Mucosa of descending colon (tissue), 3 donors: Measurements from ENCODE around the gene FRRS1L. TPM values are rescaled to one million over a fixed set of nuclear protein-coding genes. Genes with fewer than 3 reads are reported as not detected.
"Not testable (repeated sequence)": the region's sequence is repeated elsewhere in the genome, so short reads cannot be mapped to it uniquely, and the experiment has no call there.

ENCODE experiments used
- ATAC-seq: fragments of 200-7000 bp; cut with Tn5 transposase; one replicate; pipeline ENCODE4 v1.9.1; 2020; ENCODE audit warnings: mild to moderate bottlenecking, moderate library complexity
- DNase-seq, 3 donors: peaks; one replicate each; pipeline ENCODE4 v3.0.0-alpha.2; 2020
- H3K36me3 ChIP-seq: fragments of 200-600 bp; one replicate; pipeline ENCODE4 v1.8.0; 2021; ENCODE audit warnings: low read depth, mild to moderate bottlenecking
- H3K4me1 ChIP-seq: fragments of 200-600 bp; one replicate; pipeline ENCODE4 v1.8.0; 2021; ENCODE audit warnings: low read depth, mild to moderate bottlenecking
- H3K4me3 ChIP-seq: fragments of 200-600 bp; one replicate; pipeline ENCODE4 v1.8.0; 2021; ENCODE audit warnings: mild to moderate bottlenecking
- H3K9me3 ChIP-seq: fragments of 200-600 bp; one replicate; pipeline ENCODE4 v1.8.0; 2021; ENCODE audit warnings: mild to moderate bottlenecking
- intact Hi-C, 2 donors: fragments of 100-400 bp; cut with DNase I in 1 of 2; cut with micrococcal nuclease in 1 of 2; formaldehyde crosslinking; loops; one replicate each; pipeline versions ENCODE4 v1.11.0 to v1.11.1; 2022; cut with DNase I, micrococcal nuclease
- total RNA-seq, 3 donors: library from RNA; stranded (reverse); fragmentation: NEBNext Ultra II Directional in 2 of 3; extraction: Animal tissue kit (Norgen Biotek cat#: 25700) in 2 of 3; gene quantifications; one replicate each; pipeline versions ENCODE4 v1.2.1 to v1.2.4, GENCODE V29; 2021 to 2023
- TF ChIP-seq, protein P1 (sequence below): fragments of 200-600 bp; IDR thresholded peaks from one replicate; pipeline ENCODE4 v1.8.0; 2022; ENCODE audit warnings: antibody characterized with exemption, mild to moderate bottlenecking
- donor health status: DM: no; HTN: no; CAD: no; lungs with moderate emphysema.
- donor health status: DM: no; HTN: no; CAD: no.
- donor health status: DM: no; HTN: yes; CAD: no.

Gene FRRS1L
- total RNA-seq, 3 donors from 2014 or later: 0.49 to 4.8 (median 0.96) TPM

- Histone ChIP-seq H3K9me3 (no peaks in the 10 kb centered on the region), H3K4me1 (peaks cover 7% of the 10 kb centered on the region), H3K4me3 (no peak overlapping the region), H3K36me3 (no peaks in the 10 kb centered on the region)
- ATAC-seq (peak; percentile 77), DNase-seq (peak in 1 of 3 donors; percentile 21)
- TF ChIP-seq, protein P1, sequence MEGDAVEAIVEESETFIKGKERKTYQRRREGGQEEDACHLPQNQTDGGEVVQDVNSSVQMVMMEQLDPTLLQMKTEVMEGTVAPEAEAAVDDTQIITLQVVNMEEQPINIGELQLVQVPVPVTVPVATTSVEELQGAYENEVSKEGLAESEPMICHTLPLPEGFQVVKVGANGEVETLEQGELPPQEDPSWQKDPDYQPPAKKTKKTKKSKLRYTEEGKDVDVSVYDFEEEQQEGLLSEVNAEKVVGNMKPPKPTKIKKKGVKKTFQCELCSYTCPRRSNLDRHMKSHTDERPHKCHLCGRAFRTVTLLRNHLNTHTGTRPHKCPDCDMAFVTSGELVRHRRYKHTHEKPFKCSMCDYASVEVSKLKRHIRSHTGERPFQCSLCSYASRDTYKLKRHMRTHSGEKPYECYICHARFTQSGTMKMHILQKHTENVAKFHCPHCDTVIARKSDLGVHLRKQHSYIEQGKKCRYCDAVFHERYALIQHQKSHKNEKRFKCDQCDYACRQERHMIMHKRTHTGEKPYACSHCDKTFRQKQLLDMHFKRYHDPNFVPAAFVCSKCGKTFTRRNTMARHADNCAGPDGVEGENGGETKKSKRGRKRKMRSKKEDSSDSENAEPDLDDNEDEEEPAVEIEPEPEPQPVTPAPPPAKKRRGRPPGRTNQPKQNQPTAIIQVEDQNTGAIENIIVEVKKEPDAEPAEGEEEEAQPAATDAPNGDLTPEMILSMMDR: no peak
- intact Hi-C loops: no loop called here
Observed at GRCh38 chr9:109129470-109130197, 37.4 kb downstream of the FRRS1L start.

- H3K9me3 ChIP-seq, H3K4me1 ChIP-seq, ATAC-seq, DNase-seq, H3K36me3 ChIP-seq, H3K4me3 ChIP-seq, intact Hi-C loops: not testable (repeated sequence)
Observed at GRCh38 chr9:109126671-109127070, 40.4 kb downstream of the FRRS1L start.

GRCh38 chr9:109124121-109124520 is 42.9 kb downstream of the FRRS1L start:
- ATAC-seq (no peak), DNase-seq (no peak)
- Histone ChIP-seq H3K4me3 (no peak overlapping the region), H3K4me1 (peaks cover 5% of the 10 kb centered on the region), H3K36me3 (no peaks in the 10 kb centered on the region), H3K9me3 (no peaks in the 10 kb centered on the region)
- TF ChIP-seq, protein P1: no peak
- intact Hi-C loops: no loop called here

- DNase-seq (no peak), ATAC-seq (no peak)
- Histone ChIP-seq H3K36me3 (no peaks in the 10 kb centered on the region), H3K9me3 (no peaks in the 10 kb centered on the region), H3K4me1 (peaks cover 11% of the 10 kb centered on the region), H3K4me3 (no peak overlapping the region)
- intact Hi-C loops: no loop called here
- TF ChIP-seq, protein P1: no peak
Observed at GRCh38 chr9:109122726-109123621, 44.1 kb downstream of the FRRS1L start.

- DNase-seq (peak in 1 of 3 donors; percentile 16), ATAC-seq (no peak)
- intact Hi-C loops: no loop called here
- TF ChIP-seq, protein P1: no peak
- no peaks in the 10 kb centered on the region for H3K9me3 ChIP-seq
- peaks cover 24% of the 10 kb centered on the region for H3K4me1 ChIP-seq
- H3K4me3 ChIP-seq: no peak overlapping the region
- no peaks in the 10 kb centered on the region for H3K36me3 ChIP-seq
Observed at GRCh38 chr9:109121232-109121796, 45.7 kb downstream of the FRRS1L start.
